Measurements from ENCODE around the gene JPH3.

JPH3 gene

DNA sequence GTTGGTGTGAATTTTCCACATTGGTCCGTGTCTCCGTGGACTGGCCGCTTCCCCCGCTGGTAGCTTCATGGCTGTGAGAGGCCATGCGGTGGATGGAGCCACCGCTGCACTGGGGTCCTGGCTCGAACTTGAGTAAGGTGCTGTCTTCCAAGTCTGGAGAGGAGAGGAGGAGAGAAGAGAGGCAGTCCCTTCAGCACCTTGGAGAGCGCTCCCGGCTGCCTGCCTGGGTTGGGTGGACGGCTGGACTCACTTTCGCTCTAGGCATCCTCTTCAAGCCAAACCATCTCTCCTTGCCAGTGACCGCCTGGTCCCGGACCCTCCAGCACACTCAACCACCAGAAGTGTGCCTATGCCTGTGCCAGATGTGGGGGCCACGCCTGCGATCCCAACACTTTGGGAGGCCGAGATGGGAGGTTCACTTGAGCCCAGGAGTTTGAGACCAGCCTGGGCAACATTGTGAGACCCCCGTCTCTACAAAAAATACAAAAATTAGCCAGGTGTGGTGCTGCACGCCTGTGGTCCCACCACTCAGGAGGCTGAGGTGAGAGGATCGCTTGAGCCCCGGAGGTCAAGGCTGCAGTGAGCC lies 6.2 kb downstream of the JPH3 start:
- 0 out of 2 replicates have a peak, but pooled peaks cover 6% of the 10 kb centered on the region for H4K20me1 ChIP-seq (ENCODE audit: control insufficient read depth, insufficient read depth, low read depth, low read length)
- no peaks in the 10 kb centered on the region for H3K79me2 ChIP-seq (ENCODE audit: control insufficient read depth, low read length)
- H3F3A ChIP-seq (ENCODE audit: control insufficient read depth, insufficient read depth) = no peaks in the 10 kb centered on the region
- no peaks in the 10 kb centered on the region for H3K9me2 ChIP-seq (replicated peaks; ENCODE audit: control insufficient read depth, low read length)
- no peaks in the 10 kb centered on the region for H3K4me1 ChIP-seq (ENCODE audit: control insufficient read depth, low read length)
- no peak overlapping the region for H3K4me2 ChIP-seq (ENCODE audit: low read length)
- H3K9me3 ChIP-seq (ENCODE audit: control insufficient read depth, insufficient read depth, low read length) = no peaks in the 10 kb centered on the region
- H3K36me3 ChIP-seq (ENCODE audit: control insufficient read depth, low read length) = no peaks in the 10 kb centered on the region
- no peak for TF ChIP-seq CTCF (IDR thresholded peaks at IDR 0.05; ENCODE audit: low read depth, low read length, poor library complexity, severe bottlenecking)
- no peak for TF ChIP-seq EZH2phosphoT487 (IDR thresholded peaks at IDR 0.05; ENCODE audit: borderline replicate concordance, low read length)
- H3K27me3 ChIP-seq (ENCODE audit: control insufficient read depth, low read length) = peaks cover 3% of the 10 kb centered on the region; the same call in 1 of the 2 replicates
- no peak overlapping the region for H3K4me3 ChIP-seq (ENCODE audit: low read length)
- H3K27ac ChIP-seq (ENCODE audit: low read depth, low read length) = no peak overlapping the region

GRCh38 chr16:87610026-87610425 lies 7.7 kb downstream of the JPH3 start:
- Histone ChIP-seq H3K4me3 (ENCODE audit: low read length) (no peak overlapping the region), H4K20me1 (ENCODE audit: control insufficient read depth, insufficient read depth, low read depth, low read length) (0 out of 2 replicates have a peak, but pooled peaks cover 6% of the 10 kb centered on the region), H3K27me3 (ENCODE audit: control insufficient read depth, low read length) (peaks cover 3% of the 10 kb centered on the region; the same call in 1 of the 2 replicates), H3K4me1 (ENCODE audit: control insufficient read depth, low read length) (no peaks in the 10 kb centered on the region), H3F3A (ENCODE audit: control insufficient read depth, insufficient read depth) (no peaks in the 10 kb centered on the region), H3K36me3 (ENCODE audit: control insufficient read depth, low read length) (no peaks in the 10 kb centered on the region), H3K4me2 (ENCODE audit: low read length) (no peak overlapping the region), H3K27ac (ENCODE audit: low read depth, low read length) (no peak overlapping the region), H3K9me3 (ENCODE audit: control insufficient read depth, insufficient read depth, low read length) (no peaks in the 10 kb centered on the region), H3K9me2 (replicated peaks; ENCODE audit: control insufficient read depth, low read length) (no peaks in the 10 kb centered on the region), H3K79me2 (ENCODE audit: control insufficient read depth, low read length) (no peaks in the 10 kb centered on the region)
- TF ChIP-seq EZH2phosphoT487 (IDR thresholded peaks at IDR 0.05; ENCODE audit: borderline replicate concordance, low read length) (no peak), CTCF (IDR thresholded peaks at IDR 0.05; ENCODE audit: low read depth, low read length, poor library complexity, severe bottlenecking) (no peak)

DNA sequence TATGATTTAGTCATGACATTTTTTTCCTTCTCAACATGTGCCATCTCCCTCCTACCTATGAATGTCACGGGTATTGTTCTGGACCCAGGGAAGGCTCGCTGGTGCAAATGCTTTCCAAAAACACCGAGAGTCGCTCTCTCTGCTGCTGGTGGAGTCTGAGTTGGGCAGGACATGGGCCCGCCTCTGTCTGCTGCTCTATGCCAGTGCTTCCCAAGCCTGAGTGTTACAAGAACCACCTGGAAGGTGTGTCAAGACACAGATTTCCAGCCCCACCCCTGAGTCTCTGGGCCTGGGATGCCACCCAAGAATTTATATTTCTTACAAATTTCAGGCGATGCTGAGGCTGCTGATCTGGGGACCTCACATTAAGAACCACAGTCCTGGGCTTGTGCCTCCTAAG lies 9.1 kb downstream of the JPH3 start:
- H3K4me3 ChIP-seq (ENCODE audit: low read length) = no peak overlapping the region
- no peaks in the 10 kb centered on the region for H3K36me3 ChIP-seq (ENCODE audit: control insufficient read depth, low read length)
- no peaks in the 10 kb centered on the region for H3K4me1 ChIP-seq (ENCODE audit: control insufficient read depth, low read length)
- H4K20me1 ChIP-seq (ENCODE audit: control insufficient read depth, insufficient read depth, low read depth, low read length) = 0 out of 2 replicates have a peak, but pooled peaks cover 6% of the 10 kb centered on the region
- no peak for TF ChIP-seq CTCF (IDR thresholded peaks at IDR 0.05; ENCODE audit: low read depth, low read length, poor library complexity, severe bottlenecking)
- TF ChIP-seq EZH2phosphoT487 (IDR thresholded peaks at IDR 0.05; ENCODE audit: borderline replicate concordance, low read length) = no peak
- H3K9me2 ChIP-seq (replicated peaks; ENCODE audit: control insufficient read depth, low read length) = no peaks in the 10 kb centered on the region
- H3K4me2 ChIP-seq (ENCODE audit: low read length) = no peak overlapping the region
- no peaks in the 10 kb centered on the region for H3K9me3 ChIP-seq (ENCODE audit: control insufficient read depth, insufficient read depth, low read length)
- H3F3A ChIP-seq (ENCODE audit: control insufficient read depth, insufficient read depth) = no peaks in the 10 kb centered on the region
- H3K27ac ChIP-seq (ENCODE audit: low read depth, low read length) = no peak overlapping the region
- H3K27me3 ChIP-seq (ENCODE audit: control insufficient read depth, low read length) = peaks cover 3% of the 10 kb centered on the region; the same call in 1 of the 2 replicates
- H3K79me2 ChIP-seq (ENCODE audit: control insufficient read depth, low read length) = no peaks in the 10 kb centered on the region

Data from DOHH2 (cell line).